Hepatocyte (in vitro differentiated cells): ENCODE results near the gene KRTAP19-4.

Experiments
- CTCF ChIP-seq: fragments of 200-600 bp; sonication (generic); IDR thresholded peaks from 2 replicates; pipeline ENCODE4 v1.5.1; 2016; ENCODE audit warnings: antibody characterized with exemption, mild to moderate bottlenecking; ENCODE audit not compliant: poor library complexity
- EZH2 ChIP-seq: fragments of 200-600 bp; sonication (generic); IDR thresholded peaks from 2 replicates; pipeline ENCODE4 v1.6.1; 2016; ENCODE audit warnings: antibody characterized with exemption, mild to moderate bottlenecking, borderline replicate concordance

GRCh38 chr21:30518876-30519275 is 21.9 kb upstream of the KRTAP19-4 start:
- TF ChIP-seq EZH2 (no peak), CTCF (no peak)
